ENCODE measurements around the gene ENG.
A peak's percentile ranks its signal among the peaks of the same experiment; 100 is the strongest.

The ENG gene

GRCh38 chr9:127812936-127813675 lies 41.4 kb downstream of the ENG start:
- Histone ChIP-seq H3K27ac (ENCODE audit: low read depth, low read length) (no peak overlapping the region), H2AFZ (ENCODE audit: low read length, unreplicated experiment) (no peak overlapping the region), H3K79me2 (ENCODE audit: control insufficient read depth, insufficient read depth, low read length, unreplicated experiment) (peaks cover under 1% of the 10 kb centered on the region), H3K4me3 (ENCODE audit: low read depth, low read length) (no peak overlapping the region), H3K4me1 (ENCODE audit: control insufficient read depth, insufficient read depth, low read length, unreplicated experiment) (peaks cover 3% of the 10 kb centered on the region), H3K27me3 (ENCODE audit: insufficient read depth, low read length) (no peaks in the 10 kb centered on the region), H3K36me3 (ENCODE audit: insufficient read depth, low read length) (peaks cover 20% of the 10 kb centered on the region; the same call in 1 of the 2 replicates)

DNA sequence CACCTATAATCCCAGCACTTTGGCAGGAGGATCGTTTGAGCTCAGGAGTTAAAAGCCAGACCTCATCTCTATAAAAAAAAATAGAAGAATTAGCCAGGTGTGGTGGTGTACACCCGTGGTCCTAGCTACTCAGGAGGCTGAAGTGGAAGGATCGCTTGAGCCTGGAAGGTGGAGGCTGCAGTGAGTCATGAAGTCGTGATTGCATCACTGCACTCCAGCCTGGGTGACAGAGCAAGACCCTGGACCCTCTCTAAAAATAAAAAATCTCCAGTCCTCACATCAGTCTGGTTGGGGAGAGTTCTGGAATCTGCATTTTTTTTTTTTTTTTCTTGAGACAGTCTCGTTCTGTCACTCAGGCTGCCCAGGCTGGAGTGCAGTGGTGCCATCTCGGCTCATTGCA lies 42.4 kb downstream of the ENG start:
- peaks cover 3% of the 10 kb centered on the region for H3K4me1 ChIP-seq (ENCODE audit: control insufficient read depth, insufficient read depth, low read length, unreplicated experiment)
- no peak overlapping the region for H3K4me3 ChIP-seq (ENCODE audit: low read depth, low read length)
- no peak overlapping the region; the same call in 1 of the 2 replicates for H3K27ac ChIP-seq (ENCODE audit: low read depth, low read length)
- H3K36me3 ChIP-seq (ENCODE audit: insufficient read depth, low read length), result peaks cover 20% of the 10 kb centered on the region; the same call in 1 of the 2 replicates
- H3K27me3 ChIP-seq (ENCODE audit: insufficient read depth, low read length), result no peaks in the 10 kb centered on the region
- H2AFZ ChIP-seq (ENCODE audit: low read length, unreplicated experiment), result no peak overlapping the region
- H3K79me2 ChIP-seq (ENCODE audit: control insufficient read depth, insufficient read depth, low read length, unreplicated experiment), result peaks cover 4% of the 10 kb centered on the region

DNA sequence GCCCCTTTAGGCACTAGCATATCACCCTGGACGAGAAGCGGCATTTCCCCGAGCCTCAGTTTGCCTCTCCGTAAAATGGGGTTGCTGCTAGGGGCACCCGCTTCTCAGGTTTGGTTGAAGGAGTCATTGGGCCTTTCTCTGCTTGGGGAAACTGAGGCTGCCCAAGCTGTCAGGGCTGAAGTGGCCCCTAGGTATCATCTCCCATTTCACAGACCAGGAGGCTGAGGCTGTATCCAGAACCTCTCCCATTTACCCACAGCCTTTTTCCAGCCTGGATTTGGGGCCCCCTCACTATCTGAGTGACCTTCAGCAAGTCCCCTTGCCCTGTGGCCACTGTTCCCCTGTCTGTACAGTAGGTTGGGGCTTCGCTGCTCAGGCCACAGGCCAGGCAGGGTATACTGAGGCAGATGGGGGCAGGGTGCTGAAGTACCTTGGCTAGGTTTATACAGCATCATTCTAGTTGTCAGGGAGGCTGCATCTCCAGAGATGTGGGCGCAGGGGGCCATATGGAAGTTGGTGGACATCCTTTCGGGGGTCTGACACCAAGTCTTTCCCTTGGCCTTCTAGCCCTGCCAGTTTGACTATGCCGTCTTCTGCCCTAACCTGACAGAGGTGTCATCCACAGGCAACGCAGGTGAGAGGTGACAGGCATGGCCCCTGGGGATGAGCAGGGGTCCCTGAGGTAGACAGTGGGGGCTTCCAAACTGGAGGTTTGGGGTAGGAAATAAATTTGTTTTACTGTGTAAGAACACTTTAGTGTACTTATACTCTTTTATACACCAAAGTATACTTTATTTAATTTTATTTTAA lies 43.9 kb downstream of the ENG start:
- peaks cover 20% of the 10 kb centered on the region; the same call in 1 of the 2 replicates for H3K36me3 ChIP-seq (ENCODE audit: insufficient read depth, low read length)
- peaks cover 7% of the 10 kb centered on the region for H3K4me1 ChIP-seq (ENCODE audit: control insufficient read depth, insufficient read depth, low read length, unreplicated experiment)
- no peak overlapping the region for H2AFZ ChIP-seq (ENCODE audit: low read length, unreplicated experiment)
- no peaks in the 10 kb centered on the region for H3K27me3 ChIP-seq (ENCODE audit: insufficient read depth, low read length)
- H3K27ac ChIP-seq (ENCODE audit: low read depth, low read length), result no peak overlapping the region
- H3K4me3 ChIP-seq (ENCODE audit: low read depth, low read length), result no peak overlapping the region
- peaks cover 14% of the 10 kb centered on the region for H3K79me2 ChIP-seq (ENCODE audit: control insufficient read depth, insufficient read depth, low read length, unreplicated experiment)

GRCh38 chr9:127809540-127810377 lies 44.7 kb downstream of the ENG start:
- H3K4me1 ChIP-seq (ENCODE audit: control insufficient read depth, insufficient read depth, low read length, unreplicated experiment), result peaks cover 9% of the 10 kb centered on the region
- H3K4me3 ChIP-seq (ENCODE audit: low read depth, low read length), result no peak overlapping the region
- H2AFZ ChIP-seq (ENCODE audit: low read length, unreplicated experiment), result no peak overlapping the region
- H3K79me2 ChIP-seq (ENCODE audit: control insufficient read depth, insufficient read depth, low read length, unreplicated experiment), result peaks cover 20% of the 10 kb centered on the region
- peaks cover 20% of the 10 kb centered on the region; the same call in 1 of the 2 replicates for H3K36me3 ChIP-seq (ENCODE audit: insufficient read depth, low read length)
- H3K27me3 ChIP-seq (ENCODE audit: insufficient read depth, low read length), result no peaks in the 10 kb centered on the region
- no peak overlapping the region for H3K27ac ChIP-seq (ENCODE audit: low read depth, low read length)

DNA sequence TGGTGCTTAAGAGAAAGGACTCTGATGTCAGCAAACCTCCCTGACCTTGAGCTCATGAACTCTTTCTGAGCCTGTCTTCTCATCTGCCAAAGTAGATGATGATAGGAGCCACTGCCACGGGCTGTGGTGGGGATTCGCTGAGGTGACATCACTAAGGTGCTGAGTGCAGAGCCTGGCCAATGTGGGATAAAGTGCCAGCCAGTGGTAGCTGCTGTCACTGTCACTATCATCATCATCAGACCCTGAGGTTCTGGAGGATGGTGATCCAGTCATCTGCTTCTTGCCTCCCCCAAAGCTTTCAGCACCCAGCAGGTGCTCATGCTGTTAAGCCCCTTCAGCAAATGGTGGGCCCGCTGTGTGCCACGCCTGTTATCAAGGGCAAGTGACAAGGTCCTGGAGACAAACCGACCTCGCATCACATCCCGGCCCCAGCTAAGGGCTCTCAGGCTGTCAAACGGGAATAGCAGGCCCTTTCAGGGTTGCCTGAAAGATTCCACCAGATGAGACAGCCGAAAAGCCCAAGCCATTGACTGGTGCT lies 45.4 kb downstream of the ENG start:
- H2AFZ ChIP-seq (ENCODE audit: low read length, unreplicated experiment), result no peak overlapping the region
- peaks cover 16% of the 10 kb centered on the region for H3K4me1 ChIP-seq (ENCODE audit: control insufficient read depth, insufficient read depth, low read length, unreplicated experiment)
- no peaks in the 10 kb centered on the region for H3K27me3 ChIP-seq (ENCODE audit: insufficient read depth, low read length)
- H3K79me2 ChIP-seq (ENCODE audit: control insufficient read depth, insufficient read depth, low read length, unreplicated experiment), result peaks cover 27% of the 10 kb centered on the region
- H3K27ac ChIP-seq (ENCODE audit: low read depth, low read length), result no peak overlapping the region
- H3K36me3 ChIP-seq (ENCODE audit: insufficient read depth, low read length), result peaks cover 23% of the 10 kb centered on the region; the same call in 1 of the 2 replicates
- no peak overlapping the region for H3K4me3 ChIP-seq (ENCODE audit: low read depth, low read length)

GRCh38 chr9:127808347-127809001 lies 46.0 kb downstream of the ENG start:
- H3K27me3 ChIP-seq (ENCODE audit: insufficient read depth, low read length), result no peaks in the 10 kb centered on the region
- no peak overlapping the region for H3K27ac ChIP-seq (ENCODE audit: low read depth, low read length)
- H3K4me3 ChIP-seq (ENCODE audit: low read depth, low read length), result no peak overlapping the region
- peaks cover 21% of the 10 kb centered on the region; the same call in 1 of the 2 replicates for H3K36me3 ChIP-seq (ENCODE audit: insufficient read depth, low read length)
- no peak overlapping the region for H2AFZ ChIP-seq (ENCODE audit: low read length, unreplicated experiment)
- peaks cover 18% of the 10 kb centered on the region for H3K4me1 ChIP-seq (ENCODE audit: control insufficient read depth, insufficient read depth, low read length, unreplicated experiment)
- peaks cover 29% of the 10 kb centered on the region for H3K79me2 ChIP-seq (ENCODE audit: control insufficient read depth, insufficient read depth, low read length, unreplicated experiment)

GRCh38 chr9:127806871-127807270 lies 47.6 kb downstream of the ENG start:
- Histone ChIP-seq H3K36me3 (ENCODE audit: insufficient read depth, low read length) (peaks cover 21% of the 10 kb centered on the region; the same call in 1 of the 2 replicates), H3K27ac (ENCODE audit: low read depth, low read length) (no peak overlapping the region), H2AFZ (ENCODE audit: low read length, unreplicated experiment) (no peak overlapping the region), H3K4me3 (ENCODE audit: low read depth, low read length) (no peak overlapping the region), H3K4me1 (ENCODE audit: control insufficient read depth, insufficient read depth, low read length, unreplicated experiment) (peaks cover 24% of the 10 kb centered on the region), H3K27me3 (ENCODE audit: insufficient read depth, low read length) (no peaks in the 10 kb centered on the region), H3K79me2 (ENCODE audit: control insufficient read depth, insufficient read depth, low read length, unreplicated experiment) (peaks cover 29% of the 10 kb centered on the region)

DNA sequence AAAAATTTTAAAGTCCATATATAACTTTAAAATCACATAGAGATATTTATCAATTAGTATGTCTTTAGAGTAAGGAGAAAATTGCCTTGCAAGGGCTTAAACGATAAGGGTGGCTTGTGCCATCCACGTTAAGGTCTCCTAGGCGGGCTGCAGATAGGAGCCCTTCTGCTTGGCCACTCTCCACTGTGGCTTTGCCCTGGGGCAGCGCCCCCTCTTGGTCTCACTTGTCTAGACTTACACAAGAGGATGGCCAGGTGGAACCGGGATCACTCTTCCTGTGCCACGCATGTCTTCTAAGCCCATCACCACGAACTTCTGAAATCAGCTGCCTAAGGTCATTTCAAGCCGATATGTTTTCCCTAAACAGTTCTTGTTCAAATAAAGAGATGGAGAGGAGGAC lies 48.8 kb downstream of the ENG start:
- H3K27me3 ChIP-seq (ENCODE audit: insufficient read depth, low read length), result no peaks in the 10 kb centered on the region
- no peak overlapping the region for H2AFZ ChIP-seq (ENCODE audit: low read length, unreplicated experiment)
- no peak overlapping the region for H3K27ac ChIP-seq (ENCODE audit: low read depth, low read length)
- peaks cover 31% of the 10 kb centered on the region for H3K4me1 ChIP-seq (ENCODE audit: control insufficient read depth, insufficient read depth, low read length, unreplicated experiment)
- H3K4me3 ChIP-seq (ENCODE audit: low read depth, low read length), result no peak overlapping the region
- H3K36me3 ChIP-seq (ENCODE audit: insufficient read depth, low read length), result peaks cover 20% of the 10 kb centered on the region; the same call in 1 of the 2 replicates
- H3K79me2 ChIP-seq (ENCODE audit: control insufficient read depth, insufficient read depth, low read length, unreplicated experiment), result peaks cover 29% of the 10 kb centered on the region

DNA sequence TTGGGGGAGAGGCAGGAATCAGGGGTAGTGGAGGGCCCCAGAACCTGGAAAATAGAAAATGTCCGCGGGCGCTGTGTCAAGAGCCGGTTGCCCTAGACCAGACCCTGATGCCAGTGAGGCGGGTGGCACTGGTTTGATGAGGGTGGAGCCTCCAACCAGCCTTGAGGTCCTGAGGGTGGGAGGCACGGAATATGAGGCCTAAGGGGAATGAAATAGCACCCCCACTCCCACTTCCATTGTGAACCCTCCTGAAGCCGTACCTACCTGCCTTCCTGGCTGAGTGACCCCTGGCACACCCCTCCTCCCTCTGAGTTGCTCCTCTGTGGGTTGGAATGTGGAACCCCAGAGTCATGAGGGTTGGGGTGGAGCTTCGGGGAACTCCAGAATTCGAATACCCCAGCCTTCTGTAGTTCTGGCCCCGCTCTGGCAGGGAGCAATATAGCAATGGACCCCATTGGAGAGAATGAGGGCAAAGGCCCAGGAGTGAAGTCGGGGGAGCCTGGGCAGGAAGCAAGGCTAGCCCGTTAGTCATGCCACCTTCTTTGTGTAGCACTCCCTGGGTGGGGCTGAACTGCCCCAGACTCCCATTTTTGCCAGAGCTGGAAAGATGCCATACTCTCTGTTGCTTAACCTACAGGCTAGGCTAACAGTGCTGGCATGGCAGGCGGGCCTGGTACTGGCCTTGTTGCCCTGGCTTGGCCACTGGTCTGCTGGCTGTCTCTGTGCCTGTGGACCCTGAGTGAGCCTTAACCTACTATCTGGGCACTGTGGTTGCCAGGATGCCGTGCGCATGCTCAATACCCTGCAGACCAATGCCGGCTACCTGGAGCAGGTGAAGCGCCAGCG lies 50.7 kb downstream of the ENG start:
- H3K27ac ChIP-seq (ENCODE audit: low read depth, low read length), result peak overlapping the region; percentile 81
- peak overlapping the region; percentile 79 for H3K4me3 ChIP-seq (ENCODE audit: low read depth, low read length)
- peaks cover 29% of the 10 kb centered on the region for H3K79me2 ChIP-seq (ENCODE audit: control insufficient read depth, insufficient read depth, low read length, unreplicated experiment)
- H2AFZ ChIP-seq (ENCODE audit: low read length, unreplicated experiment), result peak overlapping the region; percentile 8
- peaks cover 28% of the 10 kb centered on the region for H3K4me1 ChIP-seq (ENCODE audit: control insufficient read depth, insufficient read depth, low read length, unreplicated experiment)
- no peaks in the 10 kb centered on the region for H3K27me3 ChIP-seq (ENCODE audit: insufficient read depth, low read length)
- H3K36me3 ChIP-seq (ENCODE audit: insufficient read depth, low read length), result 0 out of 2 replicates have a peak, but pooled peaks cover 8% of the 10 kb centered on the region
